Panc1 (cell line): ENCODE results near the gene CGA.

Source experiments
- CTCF ChIP-seq: fragments of 450-650 bp; IDR thresholded peaks from 2 replicates; pipeline ENCODE4 v1.5.1; 2017; ENCODE audit warnings: mild to moderate bottlenecking
- REST ChIP-seq, 2 experiments: IDR thresholded peaks; 2 replicates each; pipeline ENCODE4 v1.6.1; 2011 to 2012; ENCODE audit warnings: low read depth in 2 of 2, control low read depth in 1 of 2, low read length in 1 of 2, mild to moderate bottlenecking in 1 of 2, moderate library complexity in 1 of 2; ENCODE audit not compliant: insufficient read depth in 1 of 2
- SIN3A ChIP-seq: IDR thresholded peaks from 2 replicates; pipeline ENCODE4 v1.6.1; 2012; ENCODE audit warnings: low read depth, mild to moderate bottlenecking, low read length, moderate library complexity, borderline replicate concordance; ENCODE audit not compliant: insufficient read depth

DNA sequence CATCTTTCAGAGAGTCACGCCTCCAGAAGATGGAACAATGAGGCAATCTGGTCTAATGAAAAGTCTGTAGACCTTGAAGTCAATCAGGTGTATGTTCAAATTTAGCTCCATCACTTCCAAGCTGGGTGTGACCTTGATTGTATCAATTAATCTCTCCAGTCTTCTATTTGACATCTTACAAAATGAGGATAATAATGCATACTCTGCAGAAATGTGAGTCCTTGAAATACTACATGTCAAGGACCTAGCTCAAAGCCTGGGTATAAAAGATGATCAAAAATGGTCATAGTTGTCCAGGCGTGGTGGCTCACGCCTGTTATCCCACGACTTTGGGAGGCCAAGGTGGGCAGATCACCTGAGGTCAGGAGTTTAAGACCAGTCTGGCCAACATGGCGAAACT is 29.8 kb downstream of the CGA start:
- TF ChIP-seq CTCF (no peak), SIN3A (no peak), REST (IDR thresholded peaks at IDR 0.05; ENCODE audit: insufficient read depth in 1 of 2, low read depth in 2 of 2, low read length in 1 of 2) (no peak)
